GM18505 (cell line): ENCODE measurements around the gene CLK2.

Source experiments
- ATAC-seq: cut with Tn5 transposase; IDR thresholded peaks from one replicate; pipeline ENCODE4 v1.9.1; 2021; ENCODE audit not compliant: unreplicated experiment
- POLR2A ChIP-seq: IDR thresholded peaks from 4 replicates; pipeline ENCODE4 v1.6.1; 2011; ENCODE audit warnings: borderline replicate concordance; ENCODE audit not compliant: insufficient read depth, insufficient read length; ENCODE audit errors: extremely low read depth

CLK2 gene

DNA sequence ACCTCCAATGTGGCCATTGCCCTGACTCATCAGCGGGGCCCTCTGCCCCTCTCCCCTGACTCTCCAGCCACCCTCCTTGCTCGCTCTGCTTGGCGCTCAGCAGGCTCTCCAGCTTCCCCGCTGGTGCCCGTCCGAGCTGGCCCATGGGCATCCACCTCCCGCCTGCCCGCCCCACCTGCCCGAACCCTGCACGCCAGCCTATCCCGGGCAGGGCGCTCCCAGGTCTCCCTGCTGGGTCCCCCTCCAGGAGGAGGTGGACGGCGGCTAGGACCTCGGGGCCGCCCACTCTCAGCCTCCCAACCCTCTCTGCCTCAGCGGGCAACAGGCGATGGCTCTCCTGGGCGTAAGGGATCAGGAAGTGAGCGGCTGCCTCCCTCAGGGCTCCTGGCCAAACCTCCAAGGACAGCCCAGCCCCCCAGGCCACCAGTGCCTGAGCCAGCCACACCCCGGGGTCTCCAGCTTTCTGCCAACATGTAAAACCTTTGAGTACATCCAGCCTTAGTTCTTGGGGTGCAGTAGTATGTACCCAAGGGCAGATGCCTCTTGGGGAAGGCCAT, 14.8 kb upstream of the CLK2 start:
- TF ChIP-seq POLR2A: no peak
- no peak for ATAC-seq

DNA sequence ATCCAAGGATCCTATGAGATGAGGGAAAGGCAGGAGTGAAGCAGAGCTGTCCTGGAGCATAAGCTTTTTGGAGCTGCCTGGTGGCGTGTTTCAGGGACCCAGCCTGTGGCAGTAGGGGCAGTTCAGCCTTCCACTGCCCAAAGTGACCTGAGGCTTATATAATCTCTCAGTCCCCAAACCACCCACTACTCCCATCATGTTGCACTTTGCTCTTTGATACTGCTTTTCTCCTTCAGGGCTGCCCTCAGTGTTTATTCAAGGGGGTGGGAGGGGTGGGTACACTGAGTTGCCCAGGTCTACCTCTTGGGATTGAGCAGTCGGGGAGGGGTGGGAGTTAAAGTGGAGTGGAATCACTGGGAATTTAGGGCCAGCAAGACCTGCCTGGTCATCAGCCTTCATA, 13.2 kb upstream of the CLK2 start:
- no peak for TF ChIP-seq POLR2A
- ATAC-seq: no peak

DNA sequence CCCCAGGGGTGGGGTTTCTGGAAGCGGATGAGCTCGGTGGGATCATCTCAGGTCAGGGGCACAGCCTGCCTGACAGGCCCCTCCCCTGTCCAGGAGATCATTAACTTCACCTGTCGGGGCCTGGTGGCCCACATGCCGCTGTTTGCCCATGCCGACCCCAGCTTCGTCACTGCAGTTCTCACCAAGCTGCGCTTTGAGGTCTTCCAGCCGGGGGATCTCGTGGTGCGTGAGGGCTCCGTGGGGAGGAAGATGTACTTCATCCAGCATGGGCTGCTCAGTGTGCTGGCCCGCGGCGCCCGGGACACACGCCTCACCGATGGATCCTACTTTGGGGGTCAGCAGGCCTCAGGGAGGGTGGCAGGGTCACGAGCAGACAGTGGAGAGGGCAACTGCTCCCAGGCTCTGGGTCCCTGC, 12.3 kb upstream of the CLK2 start:
- no peak for TF ChIP-seq POLR2A
- ATAC-seq: no peak

DNA sequence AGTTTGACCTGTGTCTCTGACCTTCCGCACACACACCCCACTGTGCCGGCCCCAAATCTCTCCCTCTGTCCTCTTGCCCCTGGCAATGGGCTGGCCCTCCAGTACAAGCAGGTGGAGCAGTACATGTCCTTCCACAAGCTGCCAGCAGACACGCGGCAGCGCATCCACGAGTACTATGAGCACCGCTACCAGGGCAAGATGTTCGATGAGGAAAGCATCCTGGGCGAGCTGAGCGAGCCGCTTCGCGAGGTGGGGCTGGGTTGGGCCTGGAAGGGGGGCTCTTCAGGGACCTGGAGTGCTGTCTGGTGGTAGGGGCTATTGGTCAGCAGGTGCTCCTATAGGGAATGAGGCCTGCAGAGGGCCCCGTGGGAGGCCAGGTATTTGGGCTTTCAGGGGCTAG, 11.8 kb upstream of the CLK2 start:
- ATAC-seq: no peak
- TF ChIP-seq POLR2A: no peak

DNA sequence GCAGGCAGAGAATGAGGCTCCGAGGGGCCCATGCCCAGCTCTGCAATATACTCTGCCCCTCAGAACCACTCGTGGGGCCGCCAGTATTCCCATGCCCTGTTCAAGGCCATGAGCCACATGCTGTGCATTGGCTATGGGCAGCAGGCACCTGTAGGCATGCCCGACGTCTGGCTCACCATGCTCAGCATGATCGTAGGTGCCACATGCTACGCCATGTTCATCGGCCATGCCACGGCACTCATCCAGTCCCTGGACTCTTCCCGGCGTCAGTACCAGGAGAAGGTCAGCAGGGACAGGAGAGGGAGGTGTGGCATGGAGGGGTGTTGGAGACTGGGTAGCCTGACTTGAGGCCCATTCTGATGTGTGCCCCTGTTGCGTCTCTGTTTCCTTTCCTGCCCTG, 11.2 kb upstream of the CLK2 start:
- no peak for ATAC-seq
- TF ChIP-seq POLR2A: no peak

DNA sequence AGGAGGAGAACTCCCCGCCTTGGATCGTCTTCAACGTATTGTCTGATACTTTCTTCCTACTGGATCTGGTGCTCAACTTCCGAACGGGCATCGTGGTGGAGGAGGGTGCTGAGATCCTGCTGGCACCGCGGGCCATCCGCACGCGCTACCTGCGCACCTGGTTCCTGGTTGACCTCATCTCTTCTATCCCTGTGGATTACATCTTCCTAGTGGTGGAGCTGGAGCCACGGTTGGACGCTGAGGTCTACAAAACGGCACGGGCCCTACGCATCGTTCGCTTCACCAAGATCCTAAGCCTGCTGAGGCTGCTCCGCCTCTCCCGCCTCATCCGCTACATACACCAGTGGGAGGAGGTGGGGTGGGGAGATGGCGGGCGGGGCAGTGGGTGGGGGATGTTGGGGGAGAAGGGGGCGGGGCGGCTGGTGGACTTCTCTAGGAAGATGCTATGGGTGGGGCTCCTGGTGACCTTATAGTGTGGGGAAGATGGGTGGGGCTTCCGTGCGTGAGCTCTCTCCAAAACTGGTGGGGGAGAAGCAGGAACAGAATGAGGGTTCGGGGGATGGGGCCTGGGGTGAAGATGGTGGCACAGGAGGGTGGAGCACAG, 9.3 kb upstream of the CLK2 start:
- ATAC-seq: no peak
- no peak for TF ChIP-seq POLR2A

DNA sequence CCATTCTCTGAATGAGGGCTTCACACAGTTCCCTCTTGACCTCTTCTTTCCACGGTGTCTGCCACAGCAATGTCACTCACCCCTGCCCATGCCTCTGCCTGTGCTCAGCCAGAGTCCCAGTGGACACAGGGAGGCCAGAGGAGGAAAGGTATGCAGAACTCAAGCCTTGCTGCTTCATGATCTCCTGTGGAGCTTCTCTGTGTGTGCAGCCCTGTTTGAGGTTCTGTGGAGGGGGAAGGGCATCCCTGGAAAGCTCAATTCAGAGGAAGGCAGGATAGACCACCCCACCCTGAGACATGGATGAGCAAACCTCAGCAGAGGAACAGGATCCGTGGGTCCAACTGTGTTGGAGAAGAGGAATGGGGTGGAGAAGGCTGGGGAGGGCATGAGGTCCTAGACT, 6.0 kb upstream of the CLK2 start:
- no peak for TF ChIP-seq POLR2A
- ATAC-seq: no peak

DNA sequence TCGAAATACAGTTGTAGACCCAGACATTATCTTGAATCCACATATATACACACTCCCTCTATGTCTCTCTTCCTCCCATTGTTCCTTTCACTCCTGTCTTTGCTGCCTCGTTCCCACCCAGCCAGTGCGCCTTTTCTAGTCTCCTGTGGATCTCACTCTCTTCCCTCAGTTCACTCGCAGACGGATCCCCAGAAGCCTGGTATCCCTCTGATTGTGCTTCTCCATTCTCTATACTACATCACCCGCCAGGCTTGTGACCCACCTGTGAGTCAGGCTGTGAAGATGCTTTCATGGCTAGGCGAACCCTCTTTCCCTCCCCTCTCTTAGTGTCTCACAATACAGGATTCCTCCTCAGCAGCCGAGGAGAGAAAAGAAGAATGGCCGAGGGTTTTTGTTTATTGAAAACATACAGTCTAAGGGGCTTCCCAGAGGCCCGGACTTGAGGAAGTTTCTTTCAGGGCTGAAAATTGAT, 5.4 kb upstream of the CLK2 start:
- TF ChIP-seq POLR2A: no peak
- no peak for ATAC-seq

DNA sequence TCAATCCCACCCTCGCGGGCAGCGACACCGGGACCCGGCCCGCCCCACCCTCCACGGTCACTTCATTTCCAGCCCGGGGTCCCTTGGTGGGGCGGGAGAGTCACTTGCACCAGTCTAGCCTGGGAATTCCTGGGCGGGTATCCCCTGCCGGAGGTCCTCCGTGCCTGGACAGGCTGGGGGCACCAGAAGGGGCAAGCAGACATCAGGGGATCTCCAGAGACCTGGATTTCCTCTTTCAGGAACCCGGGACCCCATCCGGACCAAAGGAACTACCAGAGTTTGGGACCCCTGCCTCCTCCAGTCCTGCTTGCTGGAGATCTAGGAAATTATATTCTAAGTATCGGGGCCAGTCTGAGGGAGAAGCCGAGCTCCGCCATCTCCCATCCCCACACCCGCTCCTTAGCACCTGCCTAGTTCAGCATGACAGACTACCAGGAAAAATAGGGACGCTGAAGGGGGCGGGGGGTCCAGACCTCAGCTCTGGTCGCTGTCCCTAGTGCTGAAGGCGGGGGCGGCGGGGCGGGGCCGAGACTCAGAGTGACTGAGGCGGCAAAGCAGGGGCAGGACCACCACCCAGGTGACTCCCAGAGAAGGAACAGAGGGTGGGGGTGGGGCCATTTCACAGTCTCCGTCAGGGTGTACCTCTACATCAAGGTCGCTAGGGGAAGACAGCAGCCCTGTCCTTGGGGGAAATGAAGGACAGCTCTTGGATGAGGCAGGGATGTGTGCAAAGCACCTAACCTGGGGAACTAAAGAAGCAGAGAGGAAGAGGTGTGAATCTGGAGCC, 4.8 kb upstream of the CLK2 start:
- no peak for ATAC-seq
- no peak for TF ChIP-seq POLR2A

DNA sequence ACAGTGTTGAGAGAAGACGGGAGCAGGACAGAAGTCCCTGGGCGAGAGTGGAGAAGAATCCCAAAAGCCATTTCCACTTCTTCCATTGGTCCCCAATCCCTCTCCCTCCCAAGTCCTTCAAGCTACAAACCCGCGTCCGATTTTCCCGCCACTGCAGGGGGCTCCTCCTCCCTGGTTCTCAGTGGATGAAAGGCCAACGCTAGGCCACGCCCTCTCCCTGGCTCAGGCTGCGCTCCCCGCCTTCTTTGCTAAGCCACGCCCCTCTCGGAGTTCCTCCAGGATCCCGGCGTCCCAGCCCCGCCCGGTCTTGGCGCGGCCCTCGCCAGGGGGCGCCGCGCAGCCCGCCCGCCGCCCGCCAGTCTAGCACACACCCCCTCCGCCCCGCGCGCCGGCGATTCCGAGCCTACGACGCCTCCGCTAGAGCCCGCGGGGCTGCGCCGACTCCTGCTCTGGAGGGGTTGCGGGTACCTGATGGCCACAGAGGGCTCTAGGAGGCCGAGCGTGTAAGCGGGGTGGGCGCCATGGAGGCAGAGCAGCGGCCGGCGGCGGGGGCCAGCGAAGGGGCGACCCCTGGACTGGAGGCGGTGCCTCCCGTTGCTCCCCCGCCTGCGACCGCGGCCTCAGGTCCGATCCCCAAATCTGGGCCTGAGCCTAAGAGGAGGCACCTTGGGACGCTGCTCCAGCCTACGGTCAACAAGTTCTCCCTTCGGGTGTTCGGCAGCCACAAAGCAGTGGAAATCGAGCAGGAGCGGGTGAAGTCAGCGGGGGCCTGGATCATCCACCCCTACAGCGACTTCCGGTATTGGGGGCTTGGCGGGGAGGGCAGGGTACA, 4.0 kb upstream of the CLK2 start, which contains the start of gene HCN3:
TSS of gene HCN3 (plus strand) at position 394 of the 832 bp plus-strand sequence. CDS start at position 522, 128 bp downstream.
- ATAC-seq: peak; percentile 60
- TF ChIP-seq POLR2A: no peak

DNA sequence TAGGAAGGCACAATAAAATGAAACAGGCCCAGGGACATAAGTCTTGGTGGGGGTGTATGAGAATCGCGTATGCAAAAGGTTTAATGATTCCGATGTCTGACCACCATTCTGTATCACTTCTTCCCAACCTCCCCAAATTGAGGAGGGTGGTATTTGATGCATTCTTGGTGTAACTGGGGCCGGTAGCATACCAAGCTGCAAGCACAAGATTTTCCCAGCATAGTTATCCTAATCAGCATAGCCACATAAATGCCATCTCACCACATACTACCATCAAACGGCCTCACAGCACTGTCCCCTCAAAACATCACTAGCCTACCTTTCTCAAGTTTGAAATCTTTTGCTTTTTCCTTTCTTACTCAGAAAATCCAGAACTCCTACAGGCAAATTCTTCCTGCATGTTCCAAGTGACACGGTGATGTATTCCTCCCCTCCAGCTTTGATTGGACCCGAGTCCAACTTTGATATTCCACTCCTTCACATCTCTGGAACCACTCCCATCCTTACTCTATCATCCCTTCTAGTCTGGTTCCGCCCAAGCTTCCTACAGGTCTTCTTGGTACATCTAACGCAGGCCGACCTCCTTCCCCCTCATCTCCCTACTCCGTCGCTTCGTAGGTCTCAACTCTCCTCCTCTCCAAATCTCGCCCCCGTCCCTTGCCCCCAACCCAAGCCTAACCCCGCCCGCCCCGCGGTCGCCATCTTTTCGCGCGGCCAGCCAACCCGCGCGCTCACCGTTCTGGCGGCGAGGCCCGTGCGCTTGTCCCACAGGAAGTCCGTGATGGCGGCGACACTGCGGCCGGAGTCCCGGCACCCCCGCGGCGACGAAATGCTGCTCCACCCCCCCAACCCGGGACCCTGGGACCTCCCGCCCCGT, 600 bp downstream of the CLK2 start:
- no peak for TF ChIP-seq POLR2A
- peak; percentile 32 for ATAC-seq

DNA sequence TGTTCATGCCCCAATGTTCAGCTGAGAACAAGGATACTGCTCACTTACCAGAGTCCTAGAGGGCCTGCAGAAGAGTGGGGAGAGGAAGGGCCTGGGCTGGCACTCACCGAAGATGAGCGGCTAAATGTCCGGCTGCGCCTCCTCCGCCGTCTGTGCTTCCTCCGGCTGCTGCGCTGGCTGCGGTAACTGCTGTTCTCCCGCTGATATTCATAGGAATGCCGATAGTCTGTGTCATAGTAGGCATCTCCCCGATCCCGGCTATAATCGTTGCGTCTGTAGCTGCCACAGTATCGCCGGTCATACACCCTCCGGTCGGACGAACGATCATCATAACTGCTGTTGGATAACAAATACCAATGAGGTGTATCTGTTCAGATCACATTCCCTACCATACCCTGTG, 3.9 kb downstream of the CLK2 start:
- TF ChIP-seq POLR2A: no peak
- ATAC-seq: no peak
